ENCODE results near the gene FNBP1L. TPM values are rescaled to one million over a fixed set of nuclear protein-coding genes. Genes with fewer than 3 reads are reported as not detected.
"Not testable (repeated sequence)": the region's sequence is repeated elsewhere in the genome, so short reads cannot be mapped to it uniquely, and the experiment has no call there.

The FNBP1L gene
- total RNA-seq, 2 experiments from 2014 or later: 0.14 to 0.45 TPM

DNA sequence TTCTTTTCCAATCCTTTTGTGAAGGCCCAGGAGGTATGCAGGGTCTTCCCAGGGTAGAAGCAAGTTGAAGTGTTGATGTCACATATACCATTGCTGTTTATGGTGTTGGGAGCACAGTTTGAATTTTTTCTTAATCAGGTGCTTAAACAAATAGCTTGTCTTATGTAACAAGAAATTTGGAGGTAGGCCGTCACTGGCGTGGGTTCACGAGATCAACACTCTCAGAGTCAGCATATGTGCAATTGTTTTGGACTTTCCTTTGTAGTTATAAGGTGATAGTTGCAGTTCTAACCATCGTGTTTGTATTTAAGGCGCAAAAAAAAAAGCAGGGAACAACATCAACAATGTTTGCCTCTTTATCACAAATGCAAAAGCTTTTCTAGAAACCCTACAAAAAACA lies 13.3 kb downstream of the FNBP1L start:
- H3K4me1 Mint-ChIP-seq: no peaks in the 10 kb centered on the region
- H3K27ac Mint-ChIP-seq: no peak overlapping the region
- H3K9me3 Mint-ChIP-seq: peaks cover 6% of the 10 kb centered on the region
- DNase-seq: no peak
- peaks cover 2% of the 10 kb centered on the region for H3K27me3 Mint-ChIP-seq
- no peaks in the 10 kb centered on the region for H3K36me3 Mint-ChIP-seq
- no peak overlapping the region for H3K4me3 Mint-ChIP-seq

DNA sequence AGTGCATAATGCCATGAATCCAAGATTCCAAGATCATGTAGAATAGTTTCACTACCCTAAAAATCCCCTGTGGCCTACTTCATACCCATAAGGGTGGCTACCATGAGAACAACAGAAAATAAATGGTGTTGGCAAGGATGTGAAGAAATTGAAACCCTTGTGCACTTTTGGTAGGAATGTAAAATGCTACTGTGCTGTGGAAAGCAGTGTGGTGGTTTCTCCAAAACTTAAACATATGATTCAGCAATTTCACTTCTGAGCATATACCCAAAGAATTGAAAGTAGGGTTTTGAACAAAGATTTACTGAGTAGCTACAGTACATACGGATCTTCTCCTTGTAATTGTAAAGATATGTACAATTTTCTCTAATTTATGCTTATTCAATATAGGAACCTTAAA lies 16.0 kb downstream of the FNBP1L start:
- Mint-ChIP-seq H3K27me3 (no peaks in the 10 kb centered on the region), H3K27ac (no peak overlapping the region), H3K36me3 (no peaks in the 10 kb centered on the region), H3K9me3 (peaks cover 9% of the 10 kb centered on the region), H3K4me1 (no peaks in the 10 kb centered on the region), H3K4me3 (no peak overlapping the region)
- DNase-seq: no peak

DNA sequence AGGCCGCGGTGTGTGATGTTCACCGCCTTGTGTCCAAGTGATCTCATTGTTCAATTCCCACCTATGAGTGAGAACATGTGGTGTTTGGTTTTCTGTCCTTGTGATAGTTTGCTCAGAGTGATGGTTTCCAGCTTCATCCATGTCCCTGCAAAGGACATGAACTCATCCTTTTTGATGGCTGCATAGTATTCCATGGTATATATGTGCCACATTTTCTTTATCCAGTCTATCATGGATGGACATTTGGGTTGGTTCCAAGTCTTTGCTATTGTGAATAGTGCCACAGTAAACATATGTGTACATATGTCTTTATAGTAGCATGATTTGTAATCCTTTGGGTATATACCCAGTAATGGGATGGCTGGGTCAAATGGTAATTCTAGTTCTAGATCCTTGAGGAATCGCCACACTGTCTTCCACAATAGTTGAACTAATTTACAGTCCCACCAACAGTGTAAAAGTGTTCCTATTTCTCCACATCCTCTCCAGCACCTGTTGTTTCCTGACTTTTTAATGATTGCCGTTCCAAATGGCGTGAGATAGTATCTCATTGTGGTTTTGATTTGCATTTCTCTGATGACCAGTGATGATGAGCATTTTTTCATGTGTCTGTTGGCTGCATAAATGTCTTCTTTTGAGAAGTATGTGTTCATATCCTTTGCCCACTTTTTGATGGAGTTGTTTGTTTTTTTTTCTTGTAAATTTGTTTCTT lies 17.6 kb downstream of the FNBP1L start:
- H3K27ac Mint-ChIP-seq, DNase-seq, H3K9me3 Mint-ChIP-seq, H3K36me3 Mint-ChIP-seq, H3K4me1 Mint-ChIP-seq, H3K27me3 Mint-ChIP-seq, H3K4me3 Mint-ChIP-seq: not testable (repeated sequence)

DNA sequence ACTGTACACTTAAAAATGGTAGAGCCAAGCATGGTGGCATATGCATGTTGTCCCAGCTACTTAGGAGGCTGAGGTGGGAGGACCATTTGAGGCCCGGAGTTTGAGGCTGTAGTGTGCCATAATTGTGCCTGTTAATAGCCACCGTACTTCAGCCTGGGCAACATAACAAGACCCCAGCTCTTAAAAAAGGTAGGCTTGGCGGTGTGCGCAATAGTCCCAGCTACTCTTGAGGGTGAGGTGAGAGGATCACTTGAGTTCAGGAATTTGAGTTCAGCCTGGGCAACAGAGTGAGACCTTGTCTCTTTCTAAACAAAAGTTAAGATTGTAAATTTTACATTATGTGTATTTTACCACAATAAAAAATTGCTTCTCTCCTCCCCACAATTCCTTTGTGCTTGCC lies 19.7 kb downstream of the FNBP1L start:
- DNase-seq: no peak
- Mint-ChIP-seq H3K36me3 (no peaks in the 10 kb centered on the region), H3K27ac (no peak overlapping the region), H3K9me3 (peaks cover 9% of the 10 kb centered on the region), H3K4me3 (no peak overlapping the region), H3K4me1 (no peaks in the 10 kb centered on the region), H3K27me3 (no peaks in the 10 kb centered on the region)

DNA sequence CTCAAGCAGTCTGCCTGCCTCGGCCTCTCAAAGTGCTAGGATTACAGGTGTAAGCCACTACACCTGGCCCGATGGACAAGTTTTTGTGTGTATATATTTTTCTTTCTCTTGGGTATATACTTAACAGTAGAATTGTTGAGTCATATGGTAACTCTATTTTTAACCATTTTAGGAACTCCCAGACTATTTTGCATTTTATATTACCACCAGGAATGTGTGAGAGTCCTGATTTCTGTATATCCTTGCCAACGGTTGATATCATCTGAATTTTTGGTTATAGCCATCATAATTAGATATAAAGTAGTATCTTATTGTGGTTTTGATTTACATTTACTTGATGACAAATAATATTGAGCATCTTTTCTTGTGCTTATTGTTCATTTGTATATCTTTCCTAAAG lies 20.7 kb downstream of the FNBP1L start:
- H3K36me3 Mint-ChIP-seq: no peaks in the 10 kb centered on the region
- H3K27me3 Mint-ChIP-seq: no peaks in the 10 kb centered on the region
- H3K9me3 Mint-ChIP-seq: peaks cover 9% of the 10 kb centered on the region
- no peak for DNase-seq
- no peaks in the 10 kb centered on the region for H3K4me1 Mint-ChIP-seq
- no peak overlapping the region for H3K27ac Mint-ChIP-seq
- H3K4me3 Mint-ChIP-seq: no peak overlapping the region

DNA sequence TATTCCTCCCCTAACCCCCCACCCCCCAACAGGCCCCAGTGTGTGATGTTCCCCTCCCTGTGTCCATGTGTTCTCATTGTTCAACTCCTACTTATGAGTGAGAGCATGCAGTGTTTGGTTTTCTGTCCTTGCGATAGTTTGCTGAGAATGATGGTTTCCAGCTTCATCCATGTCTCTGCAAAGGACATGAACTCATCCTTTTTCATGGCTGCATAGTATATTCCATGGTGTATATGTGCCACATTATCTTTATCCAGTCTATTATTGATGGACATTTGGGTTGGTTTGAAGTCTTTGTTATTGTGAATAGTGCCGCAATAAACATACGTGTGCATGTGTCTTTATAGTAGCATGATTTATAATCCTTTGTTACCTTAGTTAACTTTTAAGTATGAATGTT lies 21.3 kb downstream of the FNBP1L start:
- not testable (repeated sequence) for H3K4me3 Mint-ChIP-seq, DNase-seq, H3K27ac Mint-ChIP-seq, H3K36me3 Mint-ChIP-seq, H3K4me1 Mint-ChIP-seq, H3K9me3 Mint-ChIP-seq, H3K27me3 Mint-ChIP-seq

DNA sequence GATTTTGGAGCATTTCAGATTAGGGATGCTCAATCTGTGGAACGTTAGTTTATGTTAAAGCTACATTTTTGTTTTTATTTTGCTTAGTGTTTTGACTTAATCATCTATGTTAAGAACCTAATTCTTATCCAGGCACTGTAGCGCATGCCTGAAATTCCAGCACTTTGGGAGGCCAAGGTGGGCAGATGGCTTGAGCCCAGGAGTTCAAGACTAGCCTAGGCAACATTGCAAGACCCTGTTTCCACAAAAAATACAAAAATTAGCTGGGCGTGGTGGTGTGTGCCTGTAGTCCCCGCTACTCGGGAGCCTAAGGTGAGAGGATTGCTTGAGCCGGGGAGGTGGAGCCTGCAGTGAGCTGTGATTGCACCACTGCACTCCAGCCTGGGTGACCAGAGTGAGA lies 23.4 kb downstream of the FNBP1L start:
- no peaks in the 10 kb centered on the region for H3K4me1 Mint-ChIP-seq
- no peaks in the 10 kb centered on the region for H3K27me3 Mint-ChIP-seq
- peaks cover 3% of the 10 kb centered on the region for H3K9me3 Mint-ChIP-seq
- no peaks in the 10 kb centered on the region for H3K36me3 Mint-ChIP-seq
- no peak overlapping the region for H3K27ac Mint-ChIP-seq
- no peak for DNase-seq
- no peak overlapping the region for H3K4me3 Mint-ChIP-seq

DNA sequence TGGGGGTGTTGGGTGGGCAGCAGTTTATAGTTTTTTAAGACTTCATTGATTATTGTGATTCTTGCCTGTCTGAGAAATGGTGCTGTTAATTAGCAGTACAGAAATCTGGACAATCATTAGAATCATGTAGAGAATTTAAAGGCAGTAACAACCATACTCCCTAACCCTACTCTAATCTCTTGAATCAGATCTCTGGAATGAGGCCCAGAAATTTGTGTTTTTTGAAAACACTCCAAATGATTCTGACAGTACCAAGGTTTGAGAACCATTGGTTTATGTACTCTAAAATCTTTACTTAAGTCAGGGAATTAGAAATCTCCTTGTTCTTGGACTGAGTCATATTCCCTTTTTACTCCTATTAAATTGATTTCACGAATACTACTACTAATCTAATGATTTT lies 24.0 kb downstream of the FNBP1L start:
- Mint-ChIP-seq H3K27me3 (no peaks in the 10 kb centered on the region), H3K4me3 (no peak overlapping the region), H3K9me3 (no peaks in the 10 kb centered on the region), H3K4me1 (no peaks in the 10 kb centered on the region), H3K27ac (no peak overlapping the region), H3K36me3 (no peaks in the 10 kb centered on the region)
- DNase-seq: no peak

DNA sequence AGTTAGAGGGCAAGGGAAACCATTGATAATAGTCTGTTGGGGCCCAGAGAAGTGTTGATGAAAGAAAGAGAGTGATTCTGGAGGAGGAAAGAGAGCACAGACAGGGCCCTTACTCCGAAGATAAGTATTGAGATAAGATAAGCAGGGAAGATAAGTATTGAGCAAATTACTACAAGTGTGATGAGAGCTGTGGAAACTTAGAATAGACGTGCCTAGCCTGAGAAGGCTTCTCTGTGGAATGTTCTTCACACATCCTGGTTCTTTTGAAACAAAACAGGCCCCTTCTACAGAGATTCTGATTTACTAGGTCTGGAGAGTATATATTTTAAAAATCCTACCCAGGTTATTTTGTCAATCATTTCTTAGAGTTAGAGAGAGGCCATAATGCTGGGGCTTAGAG lies 26.4 kb downstream of the FNBP1L start:
- H3K4me1 Mint-ChIP-seq: no peaks in the 10 kb centered on the region
- no peaks in the 10 kb centered on the region for H3K27me3 Mint-ChIP-seq
- H3K9me3 Mint-ChIP-seq: peaks cover 11% of the 10 kb centered on the region
- peaks cover 4% of the 10 kb centered on the region for H3K36me3 Mint-ChIP-seq
- no peak overlapping the region for H3K27ac Mint-ChIP-seq
- DNase-seq: no peak
- no peak overlapping the region for H3K4me3 Mint-ChIP-seq

DNA sequence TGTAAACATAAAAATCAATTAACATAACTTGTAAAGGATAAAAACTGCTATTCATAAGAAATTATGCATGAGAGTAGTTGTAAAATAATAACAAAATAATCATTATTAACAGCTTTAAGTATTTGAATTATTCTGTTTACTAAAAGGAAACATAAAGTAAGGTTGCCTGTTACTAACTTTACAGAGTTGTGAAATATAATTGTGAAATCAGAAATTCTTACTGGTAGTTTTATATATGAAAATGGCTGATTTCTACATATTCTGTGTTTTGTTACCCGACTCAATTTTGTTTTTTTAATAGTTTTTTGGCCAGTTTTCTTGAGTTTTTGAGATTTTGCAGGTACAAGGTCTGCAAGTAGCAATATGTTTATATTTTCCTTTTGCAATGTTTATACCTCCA lies 27.8 kb downstream of the FNBP1L start:
- Mint-ChIP-seq H3K9me3 (peaks cover 17% of the 10 kb centered on the region), H3K27ac (no peak overlapping the region), H3K4me3 (no peak overlapping the region), H3K36me3 (peaks cover 4% of the 10 kb centered on the region), H3K4me1 (no peaks in the 10 kb centered on the region), H3K27me3 (no peaks in the 10 kb centered on the region)
- no peak for DNase-seq

DNA sequence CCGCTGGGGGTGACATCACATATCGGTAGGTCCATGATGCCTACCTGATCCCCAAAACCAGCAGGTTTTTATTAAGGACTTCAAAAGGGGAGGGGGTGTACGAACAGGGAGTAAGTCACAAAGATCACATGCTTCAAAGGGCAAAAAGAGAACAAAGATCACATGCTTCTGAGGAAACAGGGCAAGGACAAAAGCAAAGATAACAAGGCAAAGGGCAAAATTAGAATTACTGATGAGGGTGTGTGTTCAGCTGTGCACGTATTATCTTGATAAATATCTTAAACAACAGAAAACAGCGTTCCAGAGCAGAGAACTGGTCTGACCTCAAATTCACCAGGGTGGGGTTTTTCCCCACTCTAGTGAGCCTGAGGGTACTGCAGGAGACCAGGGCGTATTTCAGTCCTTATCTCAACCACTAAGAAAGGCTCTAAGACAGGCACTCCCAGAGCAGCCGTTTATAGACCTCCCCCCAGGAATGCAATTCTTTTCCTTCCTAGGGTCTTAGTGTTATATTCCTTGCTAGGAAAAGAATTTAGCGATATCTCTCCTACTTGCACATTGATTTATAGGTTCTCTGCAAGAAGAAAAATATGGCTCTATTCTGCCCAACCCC lies 31.3 kb downstream of the FNBP1L start:
- H3K4me3 Mint-ChIP-seq, H3K27ac Mint-ChIP-seq, H3K36me3 Mint-ChIP-seq, DNase-seq, H3K4me1 Mint-ChIP-seq, H3K27me3 Mint-ChIP-seq: not testable (repeated sequence)
- H3K9me3 Mint-ChIP-seq: peaks cover 19% of the 10 kb centered on the region

DNA sequence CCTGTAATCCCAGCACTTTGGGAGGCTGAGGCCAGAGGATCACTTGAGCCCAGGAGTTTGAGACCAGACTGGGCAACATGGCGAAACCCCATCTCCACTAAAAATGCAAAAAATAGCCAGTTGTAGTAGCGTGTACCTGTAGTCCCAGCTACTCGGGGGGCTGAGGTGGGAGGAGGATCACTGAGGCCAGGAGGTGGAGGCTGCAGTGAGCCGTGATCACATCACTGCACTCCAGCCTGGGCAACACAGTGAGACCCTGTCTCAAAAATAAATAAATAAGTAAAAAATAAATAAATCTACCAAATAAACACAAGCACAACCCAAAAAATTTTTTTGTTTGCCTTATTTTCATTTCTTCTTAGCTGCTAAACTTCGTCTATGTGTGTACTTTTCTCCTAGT lies 34.0 kb downstream of the FNBP1L start:
- not testable (repeated sequence) for H3K4me3 Mint-ChIP-seq, H3K4me1 Mint-ChIP-seq, DNase-seq, H3K27ac Mint-ChIP-seq, H3K36me3 Mint-ChIP-seq, H3K27me3 Mint-ChIP-seq
- H3K9me3 Mint-ChIP-seq: peaks cover 19% of the 10 kb centered on the region

DNA sequence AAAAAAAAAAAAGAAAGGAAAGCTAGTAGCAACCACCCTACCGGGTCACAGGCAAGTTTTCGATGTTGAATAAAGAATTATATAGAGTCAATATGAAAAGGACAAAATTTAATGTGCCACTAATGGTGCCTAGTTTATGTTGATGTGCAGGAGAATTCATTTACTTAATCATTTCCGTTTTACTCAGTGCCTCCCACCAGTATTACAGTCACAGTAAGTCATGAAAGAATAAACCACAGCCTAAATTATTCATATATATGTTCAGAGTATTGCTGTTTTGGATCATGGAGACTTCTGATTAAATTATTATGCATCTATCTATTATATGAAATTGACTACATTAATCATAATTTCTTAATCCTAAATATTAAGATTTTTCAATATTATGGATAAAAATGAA lies 35.3 kb downstream of the FNBP1L start:
- DNase-seq: no peak
- H3K4me1 Mint-ChIP-seq: no peaks in the 10 kb centered on the region
- H3K36me3 Mint-ChIP-seq: peaks cover 4% of the 10 kb centered on the region
- peaks cover 16% of the 10 kb centered on the region for H3K9me3 Mint-ChIP-seq
- peaks cover 6% of the 10 kb centered on the region for H3K27me3 Mint-ChIP-seq
- H3K27ac Mint-ChIP-seq: no peak overlapping the region
- H3K4me3 Mint-ChIP-seq: no peak overlapping the region

DNA sequence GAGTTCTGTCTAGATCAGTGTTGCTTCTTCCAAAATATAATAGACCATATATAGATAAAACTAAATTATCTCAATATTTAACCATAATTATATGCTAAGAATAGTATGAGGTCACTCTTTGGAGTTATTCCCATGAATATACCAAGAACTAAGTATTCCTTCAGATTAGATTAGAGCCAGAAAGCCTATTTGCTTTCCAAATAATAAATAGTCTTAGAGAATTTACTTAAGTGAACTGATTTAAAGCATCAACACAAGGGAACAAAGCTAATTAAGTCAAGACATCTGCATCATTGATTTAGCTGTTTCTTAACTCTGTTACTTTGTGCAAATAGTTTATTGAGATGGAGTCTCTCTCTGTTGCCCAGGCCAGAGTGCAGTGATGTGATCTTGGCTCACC lies 35.7 kb downstream of the FNBP1L start:
- Mint-ChIP-seq H3K4me3 (no peak overlapping the region), H3K4me1 (no peaks in the 10 kb centered on the region), H3K27ac (no peak overlapping the region), H3K36me3 (peaks cover 4% of the 10 kb centered on the region), H3K27me3 (peaks cover 6% of the 10 kb centered on the region), H3K9me3 (peaks cover 12% of the 10 kb centered on the region)
- no peak for DNase-seq

DNA sequence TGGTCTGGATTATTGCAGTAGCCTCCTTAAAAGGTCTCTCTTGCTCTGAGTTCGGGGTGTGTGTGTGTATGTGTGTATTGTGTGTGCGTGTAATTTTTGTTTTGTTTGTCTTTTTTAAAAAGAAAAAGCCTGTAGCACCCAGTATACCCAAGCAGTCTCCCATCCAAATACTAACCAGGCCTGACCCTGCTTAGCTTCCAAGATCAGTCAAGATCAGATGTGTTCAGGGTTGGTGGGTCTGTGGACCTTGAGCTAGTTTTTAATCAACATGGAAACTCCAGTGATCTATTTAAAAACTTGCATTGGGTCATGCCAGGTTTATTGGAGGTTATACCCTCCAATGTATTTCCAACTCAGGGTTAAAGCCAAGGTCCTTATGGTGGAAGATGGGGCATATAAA lies 40.3 kb downstream of the FNBP1L start:
- DNase-seq: no peak
- Mint-ChIP-seq H3K27me3 (peaks cover 12% of the 10 kb centered on the region), H3K9me3 (no peaks in the 10 kb centered on the region), H3K36me3 (no peaks in the 10 kb centered on the region), H3K4me1 (no peaks in the 10 kb centered on the region), H3K4me3 (no peak overlapping the region), H3K27ac (no peak overlapping the region)

DNA sequence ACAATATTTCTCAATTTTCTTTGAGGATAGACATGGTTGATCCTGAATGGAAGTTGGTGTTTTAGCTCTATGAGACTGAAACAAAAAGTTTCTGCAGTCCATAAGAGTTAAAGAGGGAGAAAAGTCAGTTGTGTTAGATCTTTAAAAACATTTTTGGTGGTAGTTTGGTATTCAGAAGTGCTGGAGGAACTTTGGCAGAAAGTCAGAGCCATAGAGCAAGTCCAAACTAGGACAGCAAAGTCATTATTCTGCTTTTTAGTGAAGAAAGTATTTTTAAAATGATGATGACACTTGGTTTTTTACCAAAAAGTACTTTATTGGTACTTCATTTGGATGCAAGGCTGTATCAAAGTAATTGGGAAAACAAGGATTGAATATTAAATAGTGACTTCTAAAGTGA lies 41.8 kb downstream of the FNBP1L start:
- H3K4me3 Mint-ChIP-seq: no peak overlapping the region
- peaks cover 12% of the 10 kb centered on the region for H3K27me3 Mint-ChIP-seq
- no peak overlapping the region for H3K27ac Mint-ChIP-seq
- no peaks in the 10 kb centered on the region for H3K4me1 Mint-ChIP-seq
- no peaks in the 10 kb centered on the region for H3K36me3 Mint-ChIP-seq
- DNase-seq: no peak
- H3K9me3 Mint-ChIP-seq: no peaks in the 10 kb centered on the region

Measured in activated naive CD8-positive, alpha-beta T cell treated with anti-CD3 and anti-CD28 coated beads for 36 hours (primary cell).